ENCODE measurements around the gene CTNS.
"Not testable (repeated sequence)": the region's sequence is repeated elsewhere in the genome, so short reads cannot be mapped to it uniquely, and the experiment has no call there.

The CTNS gene

DNA sequence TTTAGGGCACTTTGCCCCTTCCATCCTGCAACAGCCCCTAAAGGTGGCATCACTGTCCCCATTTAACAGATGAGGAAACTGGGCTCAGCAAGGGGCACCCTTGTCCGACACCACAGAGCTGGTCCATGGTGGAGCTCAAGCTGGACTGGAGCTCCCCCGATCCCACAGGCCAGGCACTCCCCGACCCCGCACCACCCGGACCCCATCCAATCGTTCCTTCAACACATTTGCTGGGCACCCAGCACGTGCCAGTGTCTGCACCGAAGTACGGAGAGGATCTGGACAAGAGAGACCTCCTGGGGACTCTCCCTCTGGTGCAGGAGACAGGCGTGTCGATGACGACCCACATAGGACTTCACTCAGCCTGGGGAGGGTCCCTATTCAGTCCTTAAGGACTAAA lies 45.5 kb downstream of the CTNS start:
- DNase-seq (ENCODE audit: low read depth, low spot score): no peak

DNA sequence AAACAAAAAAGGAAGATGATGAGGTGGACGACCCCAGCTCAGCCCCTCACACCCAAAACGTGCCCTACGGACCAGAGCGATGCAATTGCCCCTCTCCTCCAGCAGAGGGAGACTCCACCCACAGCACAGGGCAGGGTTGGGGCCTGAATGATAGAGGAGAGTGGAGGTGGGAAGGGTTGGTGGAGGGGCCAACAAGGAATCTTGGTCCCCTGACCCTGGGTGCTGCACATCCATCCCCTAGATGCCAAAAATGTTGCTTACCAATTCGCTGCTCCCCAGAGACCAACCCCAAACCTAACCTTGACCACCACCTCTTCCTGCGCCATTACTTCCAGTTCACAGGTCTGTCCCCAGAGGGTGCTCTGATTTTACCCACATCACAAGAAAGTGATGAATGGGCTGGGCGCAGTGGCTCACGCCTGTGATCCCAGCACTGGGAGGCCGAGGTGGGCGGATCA lies 46.5 kb downstream of the CTNS start:
- DNase-seq (ENCODE audit: low read depth, low spot score): peak; percentile 27

DNA sequence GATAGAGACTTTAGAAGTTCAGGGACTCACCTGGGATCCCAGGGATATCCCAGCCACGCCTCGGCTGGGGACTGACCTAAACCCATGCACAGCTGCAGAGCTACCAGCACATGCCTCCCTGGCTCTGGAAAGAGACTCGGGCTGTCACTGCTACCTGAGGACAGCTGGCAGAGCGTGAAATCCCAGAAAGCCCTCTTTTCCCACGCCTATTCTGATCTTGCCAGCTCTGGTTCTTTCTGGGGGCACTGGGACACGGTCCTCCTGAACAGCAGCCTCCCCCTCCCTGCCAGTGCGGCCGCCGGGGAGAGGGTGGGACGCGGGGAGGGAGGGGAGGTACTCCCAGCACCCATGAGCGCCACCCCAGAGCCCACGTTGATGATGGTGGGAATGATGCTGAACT lies 48.6 kb downstream of the CTNS start:
- DNase-seq (ENCODE audit: low read depth, low spot score): no peak

DNA sequence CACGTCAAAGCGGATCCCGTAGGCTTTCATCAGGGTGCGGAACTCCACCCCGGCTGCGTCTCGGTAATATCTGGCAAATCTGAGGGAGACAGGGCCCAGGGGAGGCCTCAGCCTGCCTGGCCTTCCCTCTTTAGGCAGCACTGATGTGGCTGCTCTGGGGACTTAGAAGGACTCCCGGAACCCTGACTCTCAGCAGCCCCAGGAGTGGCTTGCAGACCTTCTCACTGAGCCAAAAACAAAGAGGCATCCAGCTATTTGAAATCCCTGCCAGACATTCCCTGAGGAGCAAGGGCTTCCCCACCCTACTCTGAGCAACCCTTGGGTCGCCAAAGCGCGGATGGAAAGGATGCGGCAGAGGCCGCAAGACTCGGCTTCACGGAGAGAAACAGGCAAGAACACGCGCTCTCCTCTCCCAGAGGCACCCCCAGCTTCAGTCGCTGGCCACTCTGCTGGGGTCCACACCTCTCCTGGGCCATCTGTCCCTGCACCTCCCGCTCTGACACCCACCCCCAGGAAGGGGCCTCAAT lies 51.5 kb downstream of the CTNS start:
- DNase-seq (ENCODE audit: low read depth, low spot score): no peak

DNA sequence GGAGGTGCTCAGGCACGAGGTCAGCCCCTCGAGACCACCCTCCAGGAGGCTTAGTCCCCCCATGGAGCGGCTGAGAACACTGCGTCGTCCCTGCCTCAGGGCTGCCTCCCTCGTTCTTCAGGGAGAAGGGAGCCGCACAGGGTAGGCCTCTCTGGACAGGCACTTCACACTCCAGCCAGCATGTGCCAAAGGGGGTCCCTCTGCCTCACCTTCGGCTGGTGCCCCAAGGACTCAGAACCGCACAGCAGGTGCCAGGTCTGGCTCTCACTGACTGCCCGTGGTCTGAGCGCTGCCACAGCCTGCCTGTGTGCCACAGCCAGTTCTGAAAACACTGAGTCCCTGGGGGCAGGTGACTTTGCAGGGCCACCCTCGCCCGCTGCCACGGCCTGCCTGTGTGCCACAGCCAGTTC lies 52.3 kb downstream of the CTNS start:
- no peak for DNase-seq (ENCODE audit: low read depth, low spot score)

DNA sequence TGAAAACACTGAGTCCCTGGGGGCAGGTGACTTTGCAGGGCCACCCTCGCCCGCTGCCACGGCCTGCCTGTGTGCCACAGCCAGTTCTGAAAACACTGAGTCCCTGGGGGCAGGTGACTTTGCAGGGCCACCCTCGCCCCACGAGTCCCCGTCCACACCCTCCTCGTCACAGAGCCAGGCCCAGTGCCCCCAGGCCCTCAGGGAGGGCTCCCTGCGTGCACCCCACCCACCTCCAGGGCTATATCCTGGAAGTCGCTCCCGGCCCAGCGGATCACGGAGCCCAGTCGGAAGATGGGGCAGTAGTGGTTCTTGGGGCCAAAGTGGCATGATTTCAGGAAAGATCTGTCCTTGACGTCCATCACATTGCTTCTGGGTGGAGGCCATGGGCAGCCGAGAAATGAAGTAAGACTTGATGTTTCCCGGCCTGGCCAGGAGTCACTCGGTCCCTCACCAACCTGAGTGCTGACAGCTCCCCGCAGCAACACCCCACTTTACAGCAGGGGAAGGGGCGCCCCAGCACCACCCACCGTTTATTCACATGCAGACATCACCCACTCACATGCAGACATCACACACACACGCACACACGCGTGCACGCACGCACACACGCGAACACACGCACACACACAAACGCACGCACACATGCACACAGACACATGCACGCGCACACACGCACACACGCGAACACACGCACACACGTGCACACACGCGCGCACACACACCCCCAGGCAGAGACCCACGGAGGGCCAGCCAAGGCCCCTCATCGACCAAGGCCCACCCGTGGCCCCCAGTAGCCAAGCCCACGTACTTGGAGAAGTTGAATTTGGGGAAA lies 52.9 kb downstream of the CTNS start:
- no peak for DNase-seq (ENCODE audit: low read depth, low spot score)

DNA sequence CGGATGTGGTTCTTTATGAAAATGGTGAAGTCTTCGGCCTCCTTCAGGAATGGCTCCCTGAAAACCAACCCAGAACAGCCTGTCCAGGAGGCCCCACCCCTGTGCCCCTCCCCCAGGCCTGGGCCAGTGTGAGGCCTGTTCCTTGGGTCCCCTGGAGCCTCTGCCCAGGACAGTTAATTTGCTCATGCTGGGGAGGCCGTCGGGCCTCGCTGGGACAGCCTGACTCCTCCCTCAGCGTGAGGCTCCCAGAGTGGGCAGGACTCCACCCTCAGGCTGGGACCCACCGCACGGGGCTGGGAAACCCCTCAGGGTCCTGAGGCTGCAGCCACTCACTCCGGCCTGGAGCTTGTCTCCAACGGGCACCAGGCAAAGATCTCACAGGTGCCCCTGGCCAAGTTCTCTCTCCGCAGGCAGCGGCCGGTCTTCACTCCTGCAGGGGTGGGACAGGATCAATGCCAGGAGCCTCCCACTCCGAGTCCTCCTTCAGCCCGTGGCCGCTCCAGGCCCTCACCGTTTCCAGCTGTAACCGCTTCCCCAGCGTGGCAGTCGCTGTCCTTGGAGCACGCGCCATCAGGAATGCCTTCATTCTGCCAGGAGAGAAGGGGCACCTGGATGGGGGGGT lies 53.6 kb downstream of the CTNS start:
- DNase-seq (ENCODE audit: low read depth, low spot score): no peak

DNA sequence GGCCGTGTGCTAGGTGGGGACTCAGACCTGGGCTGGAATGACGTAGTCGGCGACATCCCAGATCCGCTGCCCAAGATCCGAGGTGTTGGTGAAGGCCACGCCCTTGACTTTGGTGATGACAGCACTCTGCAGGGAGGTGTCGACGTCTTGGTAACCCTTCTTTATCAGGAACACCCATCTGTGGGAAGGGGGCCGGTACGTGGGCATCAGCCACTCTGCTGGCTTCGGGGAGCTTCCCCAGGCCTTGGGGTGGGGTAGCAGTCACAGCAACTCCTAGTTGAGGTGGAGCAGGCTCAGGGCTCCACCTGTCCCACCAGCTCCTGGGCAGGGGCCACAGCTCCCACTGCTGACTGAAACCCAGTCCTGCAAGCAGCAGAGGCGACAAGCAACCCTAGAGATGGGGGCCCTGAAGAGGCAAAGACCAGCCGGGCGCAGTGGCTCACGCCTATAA lies 55.1 kb downstream of the CTNS start:
- DNase-seq (ENCODE audit: low read depth, low spot score): no peak

DNA sequence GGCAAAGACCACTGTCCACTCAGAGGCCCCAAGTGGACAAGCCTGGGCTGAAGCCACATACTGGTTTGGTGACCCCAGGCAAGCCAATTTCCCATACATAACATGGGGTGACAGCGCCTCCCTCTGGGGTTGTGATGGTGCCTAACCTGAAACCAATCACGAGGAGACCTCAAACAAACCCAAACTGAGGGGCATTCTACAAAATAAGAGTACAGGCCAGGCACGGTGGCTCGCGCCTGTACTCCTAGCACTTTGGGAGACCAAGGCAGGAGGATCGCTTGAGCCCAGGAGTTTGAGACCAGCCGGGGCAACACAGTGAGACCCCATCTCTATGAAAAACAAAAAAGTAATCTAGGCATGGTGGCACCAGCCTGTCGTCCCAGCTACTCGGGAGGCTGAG lies 55.8 kb downstream of the CTNS start:
- DNase-seq (ENCODE audit: low read depth, low spot score): no peak

DNA sequence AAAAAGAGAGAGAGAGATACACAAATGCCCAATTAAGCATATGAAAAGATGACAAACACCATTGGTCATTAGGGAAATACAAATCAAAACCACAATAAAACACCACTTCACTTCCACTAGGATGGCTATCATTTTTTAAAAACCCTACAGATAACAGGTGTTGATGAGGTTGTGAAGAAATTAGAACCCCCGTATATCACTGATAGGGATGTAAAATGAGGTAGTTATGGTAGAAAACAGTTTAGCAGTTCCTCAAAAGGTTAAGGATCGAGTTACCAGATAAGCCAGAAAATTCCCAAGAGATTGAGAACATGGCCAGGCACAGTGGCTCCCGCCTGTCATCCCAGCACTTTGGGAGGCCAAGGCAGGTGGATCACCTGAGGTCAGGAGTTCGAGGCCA lies 56.6 kb downstream of the CTNS start:
- no peak for DNase-seq (ENCODE audit: low read depth, low spot score)

DNA sequence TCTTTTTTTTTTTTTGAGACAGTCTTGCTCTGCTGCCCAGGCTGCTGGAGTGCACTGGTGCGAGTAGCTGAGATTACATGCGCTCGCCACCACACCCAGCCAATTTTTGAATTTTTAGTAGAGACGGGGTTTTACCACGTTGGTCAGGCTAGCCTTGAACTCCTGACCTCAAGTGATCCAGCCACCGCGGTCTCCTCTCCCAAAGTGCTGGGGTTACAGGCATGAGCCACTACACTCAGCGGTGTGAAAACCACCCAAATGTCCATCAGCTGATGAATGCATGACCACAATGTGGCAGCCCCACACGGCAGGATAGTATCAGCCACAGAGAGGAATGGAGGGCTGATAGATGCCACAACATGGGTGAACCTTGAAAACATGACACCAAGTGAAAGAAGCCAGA lies 57.3 kb downstream of the CTNS start:
- DNase-seq (ENCODE audit: low read depth, low spot score): no peak

DNA sequence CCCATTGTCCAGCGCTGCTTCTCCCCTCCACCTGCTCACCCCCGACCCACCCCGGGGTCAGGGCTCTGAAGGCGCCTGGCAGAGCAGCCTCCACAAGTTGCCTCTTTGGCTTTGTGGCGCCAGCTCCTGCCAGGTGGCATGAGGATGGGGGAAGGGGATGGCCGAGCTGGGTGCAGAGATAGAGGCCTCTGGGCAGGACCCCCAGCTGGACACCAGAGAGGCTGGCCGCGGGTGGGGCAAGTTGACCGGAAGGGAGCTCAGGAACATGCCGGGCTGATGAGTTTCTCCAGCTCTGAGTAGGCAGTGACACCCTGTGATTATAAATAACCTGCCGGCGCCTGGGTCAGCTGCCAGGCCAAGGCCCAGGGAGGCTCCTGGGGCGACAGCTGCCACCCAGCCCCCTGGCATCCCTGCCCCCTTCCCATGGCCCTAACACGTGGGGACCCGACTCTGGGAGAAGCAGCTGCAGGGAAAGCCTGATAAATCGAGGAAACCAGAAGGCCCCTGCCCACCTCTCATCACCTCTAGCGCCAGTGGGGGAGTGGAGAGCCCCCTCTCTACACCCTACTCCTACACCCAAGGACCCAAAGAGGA lies 58.7 kb downstream of the CTNS start:
- no peak for DNase-seq (ENCODE audit: low read depth, low spot score)

DNA sequence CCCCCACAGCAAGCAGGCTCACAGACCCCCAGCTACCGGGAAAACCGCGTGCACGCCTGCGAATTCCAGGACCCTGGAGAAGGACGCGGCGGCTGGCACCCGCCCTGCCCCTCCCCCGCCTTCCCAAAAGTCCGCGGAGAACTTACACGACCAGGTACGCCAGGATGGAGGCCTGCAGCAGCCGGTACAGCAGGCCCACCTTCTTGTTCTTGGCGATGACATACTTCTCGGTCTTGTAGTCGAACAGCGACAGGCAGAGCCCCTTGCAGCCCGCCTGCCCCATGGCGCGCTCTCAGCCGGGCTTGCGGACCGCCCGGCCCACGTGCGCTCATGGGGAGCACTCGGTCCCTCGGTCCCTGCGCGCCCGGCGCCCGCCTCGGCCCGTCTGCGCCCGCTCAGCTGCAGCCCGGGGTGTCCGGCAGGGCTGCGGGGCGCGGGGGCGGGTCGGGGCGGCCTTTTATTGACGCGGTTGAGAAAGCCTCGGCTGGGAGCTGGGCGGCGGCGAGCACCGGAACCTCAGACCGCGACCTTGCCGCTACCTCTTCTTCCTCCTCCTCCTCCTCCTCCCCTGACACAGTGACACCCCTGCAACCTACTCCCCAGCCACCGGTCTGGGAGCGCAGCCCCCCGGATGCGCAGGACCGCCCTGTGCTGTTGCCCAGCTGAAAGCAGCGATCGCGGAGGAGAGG lies 59.3 kb downstream of the CTNS start, which contains the start of gene P2RX5:
P2RX5 (minus strand) TSS at position 433 of the 689 bp plus-strand sequence; CDS start at position 283, 150 bp downstream.
- no peak for DNase-seq (ENCODE audit: low read depth, low spot score)

DNA sequence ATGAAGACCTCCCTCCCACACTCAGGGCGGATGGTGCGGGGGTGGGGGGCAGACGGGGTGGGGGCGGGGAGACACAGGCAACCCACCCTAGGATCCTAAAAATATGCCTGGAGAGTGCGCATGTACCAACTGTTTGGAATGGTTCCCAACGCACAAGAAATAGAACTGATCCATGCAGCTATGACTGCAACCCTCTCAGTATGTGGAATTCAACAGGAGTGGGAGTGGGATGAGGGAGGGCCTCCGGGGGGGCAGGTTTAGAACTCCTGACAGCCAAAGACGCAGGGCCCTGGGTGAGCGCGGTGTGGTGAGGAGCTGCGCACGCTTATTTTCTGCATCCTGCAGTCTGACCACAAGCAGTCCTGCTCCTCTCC lies 60.5 kb downstream of the CTNS start:
- no peak for DNase-seq (ENCODE audit: low read depth, low spot score)

DNA sequence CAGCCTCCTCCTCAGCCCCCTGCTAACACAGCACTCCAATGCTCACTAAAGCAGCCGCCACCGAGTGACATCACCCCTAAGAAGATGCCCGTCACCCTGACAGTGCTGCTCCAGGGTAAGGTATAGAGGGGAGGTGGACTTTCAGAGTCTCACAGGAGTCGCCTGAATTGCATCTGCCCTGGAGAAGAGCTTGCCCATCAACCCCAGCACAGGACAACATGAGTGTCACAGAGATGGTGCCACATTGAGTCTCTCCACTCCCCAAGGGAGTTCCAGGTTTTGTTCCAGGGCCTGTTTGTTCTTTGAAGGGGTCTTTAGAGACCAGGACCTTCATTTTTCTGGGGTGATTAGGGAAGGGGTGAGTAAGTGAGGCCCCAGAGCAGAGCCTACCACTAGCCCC lies 61.6 kb downstream of the CTNS start:
- no peak for DNase-seq (ENCODE audit: low read depth, low spot score)

DNA sequence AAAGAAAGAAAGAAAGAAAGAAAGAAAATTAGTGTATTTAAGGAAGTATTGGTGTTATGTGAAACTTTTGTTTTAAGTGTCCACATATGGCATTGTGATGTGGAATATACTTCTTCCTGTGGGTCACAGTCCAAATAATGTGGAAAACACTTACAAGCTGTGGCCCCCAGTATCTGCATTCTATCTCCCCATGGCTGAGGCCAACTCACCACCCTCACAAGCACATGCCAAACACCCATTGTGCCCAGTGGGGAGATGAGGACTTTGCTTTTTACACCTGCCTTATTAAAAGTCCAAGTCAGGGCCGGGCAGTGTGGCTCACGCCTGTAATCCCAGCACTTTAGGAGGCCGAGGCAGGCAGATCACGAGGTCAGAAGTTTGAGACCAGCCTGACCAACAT lies 63.4 kb downstream of the CTNS start:
- DNase-seq (ENCODE audit: low read depth, low spot score): no peak

DNA sequence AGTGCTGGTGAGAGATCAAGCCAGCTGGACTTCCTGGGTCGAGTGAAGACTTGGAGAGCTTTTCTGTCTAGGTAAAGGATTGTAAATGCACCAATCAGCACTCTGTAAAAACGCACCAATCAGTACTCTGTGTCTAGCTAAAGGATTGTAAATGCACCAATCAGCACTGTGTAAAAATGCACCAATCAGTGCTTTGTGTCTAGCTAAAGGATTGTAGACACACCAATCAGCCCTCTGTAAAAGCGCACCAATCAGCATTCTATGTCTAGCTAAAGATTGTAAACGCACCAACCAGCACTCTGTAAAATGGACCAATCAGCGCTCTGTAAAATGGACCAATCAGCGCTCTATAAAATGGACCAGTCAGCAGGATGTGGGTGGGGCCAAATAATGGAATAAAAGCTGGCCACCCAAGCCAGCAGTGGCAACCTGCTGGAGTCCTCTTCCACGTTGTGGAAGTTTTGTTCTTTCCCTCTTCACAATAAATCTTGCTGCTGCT lies 65.5 kb downstream of the CTNS start:
- not testable (repeated sequence) for DNase-seq (ENCODE audit: low read depth, low spot score)

DNA sequence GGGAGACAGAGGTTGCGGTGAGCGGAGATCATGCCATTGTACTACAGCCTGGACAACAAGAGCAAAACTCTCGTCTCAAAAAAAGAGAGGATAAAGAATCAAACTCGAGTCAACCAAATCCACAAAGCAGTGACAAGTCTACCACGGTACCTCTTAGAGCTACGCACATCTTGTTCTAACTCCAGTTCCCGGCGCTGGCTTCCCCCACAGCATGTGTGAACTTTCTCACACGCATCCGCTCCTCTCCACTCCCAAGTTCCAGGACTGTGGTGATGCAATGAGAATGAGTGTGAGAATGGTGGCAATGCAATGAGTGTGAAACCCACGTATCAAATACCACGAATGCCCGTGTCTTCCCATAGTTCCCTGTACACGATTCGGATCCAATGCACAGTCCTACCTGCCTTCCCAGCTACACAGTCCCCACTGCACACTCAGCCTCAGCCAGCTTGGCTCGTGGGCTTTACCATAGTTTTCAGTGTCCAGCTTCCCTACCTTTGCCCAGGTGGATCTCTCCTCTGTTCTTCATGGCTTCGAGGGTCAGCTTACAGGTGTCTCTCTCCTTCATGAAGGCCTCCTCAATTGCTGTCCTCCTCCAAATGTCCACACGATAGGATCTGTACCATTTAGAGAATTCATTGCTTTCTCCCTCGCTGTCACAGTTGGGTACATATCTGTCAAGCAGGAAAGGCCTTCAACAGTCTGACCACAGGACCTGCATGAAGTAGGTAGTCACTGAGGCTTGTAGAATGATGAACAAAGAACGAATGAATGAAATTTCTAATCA lies 68.6 kb downstream of the CTNS start:
- no peak for DNase-seq (ENCODE audit: low read depth, low spot score)

DNA sequence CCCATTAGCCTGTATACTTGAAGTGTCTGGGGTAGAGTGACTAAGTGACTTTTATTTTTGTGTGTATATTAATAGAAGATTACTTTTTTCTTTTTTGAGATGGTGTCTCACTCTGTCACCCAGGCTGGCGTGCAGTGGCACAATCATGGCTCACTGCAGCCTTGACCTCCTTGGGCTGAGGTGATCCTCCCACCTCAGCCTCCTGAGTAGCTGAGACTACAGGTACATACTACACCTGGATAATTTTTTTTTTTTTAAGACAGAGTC lies 69.1 kb downstream of the CTNS start:
- not testable (repeated sequence) for DNase-seq (ENCODE audit: low read depth, low spot score)

DNA sequence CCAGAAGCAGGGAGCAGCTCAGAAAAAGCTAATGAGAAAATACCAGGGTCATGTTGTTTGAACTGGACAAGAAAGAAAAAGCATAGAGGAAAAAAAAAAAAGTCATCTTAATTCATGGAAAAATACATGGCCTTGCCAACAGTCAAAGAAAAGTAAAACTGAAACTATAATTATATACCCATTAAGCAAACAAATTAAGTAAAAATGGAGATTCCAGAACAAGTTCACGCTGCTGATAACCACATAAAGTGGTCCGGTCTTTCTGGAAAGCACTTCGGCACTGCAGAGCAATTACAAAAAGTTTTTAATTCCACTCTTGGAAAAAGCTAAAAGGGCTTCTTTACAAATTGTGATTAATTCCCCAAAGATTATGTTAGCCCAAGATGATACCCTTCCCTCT lies 71.8 kb downstream of the CTNS start:
- DNase-seq (ENCODE audit: low read depth, low spot score): no peak

DNA sequence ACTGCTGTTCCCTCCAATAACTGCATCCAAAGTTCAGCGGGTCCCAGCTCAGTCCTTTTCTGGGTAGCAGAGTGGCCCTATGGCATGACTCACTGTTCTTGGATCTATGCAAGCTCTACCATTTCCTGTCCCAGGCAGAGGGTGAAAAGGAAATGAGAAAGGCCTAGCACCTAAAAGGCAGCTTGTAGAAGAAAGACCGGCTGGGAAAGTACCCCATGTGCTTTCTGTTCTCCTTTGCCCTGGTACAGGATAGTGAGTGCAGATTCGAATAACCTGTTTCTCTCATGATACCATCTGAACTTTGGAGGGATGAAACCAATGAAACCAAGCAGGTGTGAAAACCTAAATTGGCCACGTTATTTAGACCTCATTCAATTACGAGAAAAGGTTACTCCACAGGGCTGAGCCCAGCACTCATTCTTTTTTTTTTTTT lies 74.4 kb downstream of the CTNS start:
- peak; percentile 49 for DNase-seq (ENCODE audit: low read depth, low spot score)
